Measurements from ENCODE around the gene ISCU. TPM values are rescaled to one million over a fixed set of nuclear protein-coding genes. Genes with fewer than 3 reads are reported as not detected.

ISCU gene
- polyA plus RNA-seq, 1 of the 3 experiments (the other 2 are of a cell fraction), result 165 TPM

DNA sequence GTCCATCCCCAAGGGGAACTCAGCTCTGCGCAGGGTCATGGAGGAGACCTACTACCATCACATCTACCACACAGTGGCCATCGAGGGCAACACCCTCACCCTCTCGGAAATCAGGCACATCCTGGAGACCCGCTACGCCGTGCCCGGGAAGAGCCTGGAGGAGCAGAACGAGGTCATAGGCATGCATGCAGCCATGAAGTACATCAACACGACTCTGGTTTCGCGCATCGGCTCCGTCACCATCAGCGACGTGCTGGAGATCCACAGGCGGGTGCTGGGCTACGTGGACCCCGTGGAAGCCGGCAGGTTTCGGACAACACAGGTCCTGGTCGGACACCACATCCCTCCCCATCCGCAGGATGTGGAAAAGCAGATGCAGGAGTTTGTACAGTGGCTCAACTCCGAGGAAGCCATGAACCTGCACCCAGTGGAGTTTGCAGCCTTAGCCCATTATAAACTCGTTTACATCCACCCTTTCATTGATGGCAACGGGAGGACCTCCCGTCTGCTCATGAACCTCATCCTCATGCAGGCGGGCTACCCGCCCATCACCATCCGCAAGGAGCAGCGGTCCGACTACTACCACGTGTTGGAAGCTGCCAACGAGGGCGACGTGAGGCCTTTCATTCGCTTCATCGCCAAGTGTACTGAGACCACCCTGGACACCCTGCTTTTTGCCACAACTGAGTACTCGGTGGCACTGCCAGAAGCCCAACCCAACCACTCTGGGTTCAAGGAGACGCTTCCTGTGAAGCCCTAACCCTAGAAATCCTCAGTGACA is 43.5 kb upstream of the ISCU start (continued):
- TF ChIP-seq EZH2phosphoT487 (IDR thresholded peaks at IDR 0.05; ENCODE audit: borderline replicate concordance, low read depth) (no peak), GABPA (IDR thresholded peaks at IDR 0.05; ENCODE audit: low read depth) (no peak), FOXM1 (IDR thresholded peaks at IDR 0.05; ENCODE audit: low read depth) (no peak)

DNA sequence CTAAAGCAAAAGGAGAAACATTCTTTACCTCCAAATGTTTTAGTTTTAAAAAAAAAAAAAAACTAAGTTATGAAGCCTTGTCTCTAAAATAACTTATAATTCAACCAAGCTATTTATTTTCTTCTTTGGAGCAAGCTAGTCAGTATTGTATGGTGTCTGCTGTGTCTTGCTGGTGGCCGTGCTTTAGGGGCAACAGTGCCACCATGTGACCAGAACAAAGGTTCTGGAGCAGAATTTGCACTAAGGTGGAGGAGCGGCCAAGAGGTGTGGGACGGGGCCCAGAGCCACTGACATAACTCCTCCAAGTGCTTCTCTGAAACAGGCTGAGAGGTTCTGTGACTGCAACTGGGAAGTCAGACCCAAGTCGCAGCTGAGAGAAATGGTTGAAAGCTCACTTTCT is 42.8 kb upstream of the ISCU start:
- Histone ChIP-seq H2AFZ (ENCODE audit: low read depth) (no peak overlapping the region), H3K4me2 (no peak overlapping the region), H3K36me3 (replicated peaks in 1 of 2; ENCODE audit: control insufficient read depth in 1 of 2, insufficient read depth in 2 of 2, low read length in 1 of 2) (peaks cover 29 to 73% of the 10 kb centered on the region in 2 experiments), H3K9me3 (no peaks in the 10 kb centered on the region), H3F3A (replicated peaks; ENCODE audit: insufficient read depth) (peaks cover 13% of the 10 kb centered on the region), H3K79me2 (ENCODE audit: insufficient read depth) (peaks cover 18% of the 10 kb centered on the region), H3K9ac (no peak overlapping the region), H3K9me2 (no peaks in the 10 kb centered on the region), H4K20me1 (ENCODE audit: insufficient read depth) (0 out of 2 replicates have a peak, but pooled peaks cover 5% of the 10 kb centered on the region), H3K4me3 (ENCODE audit: low read depth in 2 of 2, low read length in 1 of 2) (no peak overlapping the region), H3K27me3 (ENCODE audit: insufficient read depth) (no peaks in the 10 kb centered on the region), H3K27ac (ENCODE audit: low read depth in 2 of 2, low read length in 1 of 2) (no peak overlapping the region), H3K4me1 (ENCODE audit: control insufficient read depth in 1 of 2, insufficient read depth in 2 of 2, low read depth in 1 of 2, low read length in 1 of 2) (peaks cover 5 to 13% of the 10 kb centered on the region in 2 experiments; a peak in 1 of 4 replicates)
- TF ChIP-seq RFX5 (IDR thresholded peaks at IDR 0.05; ENCODE audit: low read length), result no peak
- TF ChIP-seq, protein P1, sequence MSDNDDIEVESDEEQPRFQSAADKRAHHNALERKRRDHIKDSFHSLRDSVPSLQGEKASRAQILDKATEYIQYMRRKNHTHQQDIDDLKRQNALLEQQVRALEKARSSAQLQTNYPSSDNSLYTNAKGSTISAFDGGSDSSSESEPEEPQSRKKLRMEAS (IDR thresholded peaks at IDR 0.05; ENCODE audit: low read depth), result no peak
- no peak for TF ChIP-seq FOXJ3 (CRISPR knock-in tag; IDR thresholded peaks at IDR 0.05)
- TF ChIP-seq RAD21 (IDR thresholded peaks at IDR 0.05; ENCODE audit: low read length), result peak; percentile 55
- peak; percentile 55 for DNase-seq
- CTCF ChIA-PET, result interaction anchor here (0.5 to 1.5 kb wide), 9 partner anchors 12 to 635 kb away, joined by 3 to 6 read pairs (median 4); partner anchors contain the start of gene ISCU
- 84% methylated on average over 4 of the region's 4 CpGs for WGBS (ENCODE audit: low lambda C conversion rate)
- POLR2A ChIA-PET, result no interaction called here

DNA sequence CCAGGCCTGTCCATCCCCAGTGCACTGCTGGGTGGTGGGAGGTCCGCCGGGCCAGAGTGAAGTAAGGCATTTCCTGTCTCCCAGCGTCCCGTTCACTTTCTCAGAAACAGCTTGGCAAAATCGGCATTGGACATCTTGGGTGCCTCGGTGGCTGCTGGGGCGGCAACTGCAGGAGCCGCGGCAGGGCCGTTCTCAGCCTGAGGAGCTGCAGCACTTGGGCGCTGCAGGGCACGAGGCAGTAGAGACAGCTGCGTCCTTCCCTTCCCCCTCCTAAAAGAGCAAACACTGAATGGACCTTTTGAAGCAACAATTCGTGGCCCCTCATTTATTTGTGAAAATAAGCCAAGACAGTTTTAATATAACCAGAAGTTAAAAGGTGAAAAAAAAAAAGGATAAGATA is 39.0 kb upstream of the ISCU start:
- peaks cover 20% of the 10 kb centered on the region for H3F3A ChIP-seq (replicated peaks; ENCODE audit: insufficient read depth)
- H3K27me3 ChIP-seq (ENCODE audit: insufficient read depth), result no peaks in the 10 kb centered on the region
- peaks cover 41 to 89% of the 10 kb centered on the region in 2 experiments for H3K36me3 ChIP-seq (replicated peaks in 1 of 2; ENCODE audit: control insufficient read depth in 1 of 2, insufficient read depth in 2 of 2, low read length in 1 of 2)
- WGBS (ENCODE audit: low lambda C conversion rate), result 95% methylated on average over 14 of the region's 14 CpGs
- H3K9me2 ChIP-seq, result no peaks in the 10 kb centered on the region
- TF ChIP-seq, protein P2, sequence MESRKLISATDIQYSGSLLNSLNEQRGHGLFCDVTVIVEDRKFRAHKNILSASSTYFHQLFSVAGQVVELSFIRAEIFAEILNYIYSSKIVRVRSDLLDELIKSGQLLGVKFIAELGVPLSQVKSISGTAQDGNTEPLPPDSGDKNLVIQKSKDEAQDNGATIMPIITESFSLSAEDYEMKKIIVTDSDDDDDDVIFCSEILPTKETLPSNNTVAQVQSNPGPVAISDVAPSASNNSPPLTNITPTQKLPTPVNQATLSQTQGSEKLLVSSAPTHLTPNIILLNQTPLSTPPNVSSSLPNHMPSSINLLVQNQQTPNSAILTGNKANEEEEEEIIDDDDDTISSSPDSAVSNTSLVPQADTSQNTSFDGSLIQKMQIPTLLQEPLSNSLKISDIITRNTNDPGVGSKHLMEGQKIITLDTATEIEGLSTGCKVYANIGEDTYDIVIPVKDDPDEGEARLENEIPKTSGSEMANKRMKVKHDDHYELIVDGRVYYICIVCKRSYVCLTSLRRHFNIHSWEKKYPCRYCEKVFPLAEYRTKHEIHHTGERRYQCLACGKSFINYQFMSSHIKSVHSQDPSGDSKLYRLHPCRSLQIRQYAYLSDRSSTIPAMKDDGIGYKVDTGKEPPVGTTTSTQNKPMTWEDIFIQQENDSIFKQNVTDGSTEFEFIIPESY (IDR thresholded peaks at IDR 0.05; ENCODE audit: borderline replicate concordance, low read depth), result no peak
- no peak for TF ChIP-seq RAD21 (IDR thresholded peaks at IDR 0.05; ENCODE audit: low read length)
- TF ChIP-seq, protein P3, sequence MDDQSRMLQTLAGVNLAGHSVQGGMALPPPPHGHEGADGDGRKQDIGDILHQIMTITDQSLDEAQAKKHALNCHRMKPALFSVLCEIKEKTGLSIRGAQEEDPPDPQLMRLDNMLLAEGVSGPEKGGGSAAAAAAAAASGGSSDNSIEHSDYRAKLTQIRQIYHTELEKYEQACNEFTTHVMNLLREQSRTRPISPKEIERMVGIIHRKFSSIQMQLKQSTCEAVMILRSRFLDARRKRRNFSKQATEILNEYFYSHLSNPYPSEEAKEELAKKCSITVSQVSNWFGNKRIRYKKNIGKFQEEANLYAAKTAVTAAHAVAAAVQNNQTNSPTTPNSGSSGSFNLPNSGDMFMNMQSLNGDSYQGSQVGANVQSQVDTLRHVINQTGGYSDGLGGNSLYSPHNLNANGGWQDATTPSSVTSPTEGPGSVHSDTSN (IDR thresholded peaks at IDR 0.05), result no peak
- no peak for TF ChIP-seq RFX5 (IDR thresholded peaks at IDR 0.05; ENCODE audit: low read length)
- TF ChIP-seq MXI1 (IDR thresholded peaks at IDR 0.05; ENCODE audit: low read depth, low read length), result no peak
- TF ChIP-seq EZH2phosphoT487 (IDR thresholded peaks at IDR 0.05; ENCODE audit: borderline replicate concordance, low read depth), result no peak
- TF ChIP-seq, protein P4, sequence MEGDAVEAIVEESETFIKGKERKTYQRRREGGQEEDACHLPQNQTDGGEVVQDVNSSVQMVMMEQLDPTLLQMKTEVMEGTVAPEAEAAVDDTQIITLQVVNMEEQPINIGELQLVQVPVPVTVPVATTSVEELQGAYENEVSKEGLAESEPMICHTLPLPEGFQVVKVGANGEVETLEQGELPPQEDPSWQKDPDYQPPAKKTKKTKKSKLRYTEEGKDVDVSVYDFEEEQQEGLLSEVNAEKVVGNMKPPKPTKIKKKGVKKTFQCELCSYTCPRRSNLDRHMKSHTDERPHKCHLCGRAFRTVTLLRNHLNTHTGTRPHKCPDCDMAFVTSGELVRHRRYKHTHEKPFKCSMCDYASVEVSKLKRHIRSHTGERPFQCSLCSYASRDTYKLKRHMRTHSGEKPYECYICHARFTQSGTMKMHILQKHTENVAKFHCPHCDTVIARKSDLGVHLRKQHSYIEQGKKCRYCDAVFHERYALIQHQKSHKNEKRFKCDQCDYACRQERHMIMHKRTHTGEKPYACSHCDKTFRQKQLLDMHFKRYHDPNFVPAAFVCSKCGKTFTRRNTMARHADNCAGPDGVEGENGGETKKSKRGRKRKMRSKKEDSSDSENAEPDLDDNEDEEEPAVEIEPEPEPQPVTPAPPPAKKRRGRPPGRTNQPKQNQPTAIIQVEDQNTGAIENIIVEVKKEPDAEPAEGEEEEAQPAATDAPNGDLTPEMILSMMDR (IDR thresholded peaks at IDR 0.05), result no peak
- no peak for TF ChIP-seq NRF1 (IDR thresholded peaks at IDR 0.05; ENCODE audit: low read depth, low read length)
- no peak for TF ChIP-seq GATA2 (CRISPR knock-in tag; IDR thresholded peaks at IDR 0.05)
- no peak for TF ChIP-seq NFIC (IDR thresholded peaks at IDR 0.05; ENCODE audit: borderline replicate concordance)
- TF ChIP-seq SIN3A (IDR thresholded peaks at IDR 0.05; ENCODE audit: borderline replicate concordance, low read depth, low read length), result no peak
- no peak for TF ChIP-seq FOXM1 (IDR thresholded peaks at IDR 0.05; ENCODE audit: low read depth)
- TF ChIP-seq, protein P5, sequence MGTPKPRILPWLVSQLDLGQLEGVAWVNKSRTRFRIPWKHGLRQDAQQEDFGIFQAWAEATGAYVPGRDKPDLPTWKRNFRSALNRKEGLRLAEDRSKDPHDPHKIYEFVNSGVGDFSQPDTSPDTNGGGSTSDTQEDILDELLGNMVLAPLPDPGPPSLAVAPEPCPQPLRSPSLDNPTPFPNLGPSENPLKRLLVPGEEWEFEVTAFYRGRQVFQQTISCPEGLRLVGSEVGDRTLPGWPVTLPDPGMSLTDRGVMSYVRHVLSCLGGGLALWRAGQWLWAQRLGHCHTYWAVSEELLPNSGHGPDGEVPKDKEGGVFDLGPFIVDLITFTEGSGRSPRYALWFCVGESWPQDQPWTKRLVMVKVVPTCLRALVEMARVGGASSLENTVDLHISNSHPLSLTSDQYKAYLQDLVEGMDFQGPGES (IDR thresholded peaks at IDR 0.05; ENCODE audit: low read depth, low read length), result no peak
- TF ChIP-seq POLR2AphosphoS5 (IDR thresholded peaks at IDR 0.05; ENCODE audit: low read depth, low read length), result no peak
- H2AFZ ChIP-seq (ENCODE audit: low read depth), result no peak overlapping the region
- no peak overlapping the region for H3K4me3 ChIP-seq (ENCODE audit: low read depth in 2 of 2, low read length in 1 of 2)
- DNase-seq, result no peak
- 0 out of 2 replicates have a peak, but pooled peaks cover 3% of the 10 kb centered on the region for H3K79me2 ChIP-seq (ENCODE audit: insufficient read depth)
- ChIA-PET CTCF (interaction anchor here (0.8 to 1.0 kb wide), 2 partner anchors 26 to 323 kb away, joined by 3 read pairs; no protein-coding TSS in a partner anchor), POLR2A (no interaction called here)
- H3K27ac ChIP-seq (ENCODE audit: low read depth in 2 of 2, low read length in 1 of 2), result no peak overlapping the region
- peaks cover 14% of the 10 kb centered on the region; the same call in 1 of the 2 replicates for H4K20me1 ChIP-seq (ENCODE audit: insufficient read depth)
- no peak overlapping the region for H3K4me2 ChIP-seq
- no peaks in the 10 kb centered on the region for H3K9me3 ChIP-seq
- no peak overlapping the region for H3K9ac ChIP-seq
- H3K4me1 ChIP-seq (ENCODE audit: control insufficient read depth in 1 of 2, insufficient read depth in 2 of 2, low read depth in 1 of 2, low read length in 1 of 2), result peaks cover 0 to 6% of the 10 kb centered on the region in 2 experiments; a peak in 1 of 4 replicates

Data from SK-N-SH (cell line).